Suprapubic skin (tissue), 3 donors: Measurements from ENCODE around the gene E2F1.

Experiments
- EP300 ChIP-seq: sonication (generic); formaldehyde crosslinking; IDR thresholded peaks from one replicate; pipeline ENCODE4 v1.6.1; 2017; ENCODE audit warnings: antibody characterized with exemption
- POLR2A ChIP-seq, 2 donors: fragments of 450-650 bp; IDR thresholded peaks; one replicate each; pipeline ENCODE4 v1.6.1; 2017; ENCODE audit warnings: antibody characterized with exemption in 2 of 2, mild to moderate bottlenecking in 2 of 2, moderate library complexity in 2 of 2
- TF ChIP-seq, protein P1 (sequence below), 2 donors: fragments of 200-600 bp in 1 of 2; fragments of 450-650 bp in 1 of 2; sonication (generic) in 1 of 2; IDR thresholded peaks; one replicate each; pipeline ENCODE4 v1.5.1; 2016 to 2019; ENCODE audit warnings: antibody characterized with exemption in 2 of 2, mild to moderate bottlenecking in 1 of 2, moderate library complexity in 1 of 2

DNA sequence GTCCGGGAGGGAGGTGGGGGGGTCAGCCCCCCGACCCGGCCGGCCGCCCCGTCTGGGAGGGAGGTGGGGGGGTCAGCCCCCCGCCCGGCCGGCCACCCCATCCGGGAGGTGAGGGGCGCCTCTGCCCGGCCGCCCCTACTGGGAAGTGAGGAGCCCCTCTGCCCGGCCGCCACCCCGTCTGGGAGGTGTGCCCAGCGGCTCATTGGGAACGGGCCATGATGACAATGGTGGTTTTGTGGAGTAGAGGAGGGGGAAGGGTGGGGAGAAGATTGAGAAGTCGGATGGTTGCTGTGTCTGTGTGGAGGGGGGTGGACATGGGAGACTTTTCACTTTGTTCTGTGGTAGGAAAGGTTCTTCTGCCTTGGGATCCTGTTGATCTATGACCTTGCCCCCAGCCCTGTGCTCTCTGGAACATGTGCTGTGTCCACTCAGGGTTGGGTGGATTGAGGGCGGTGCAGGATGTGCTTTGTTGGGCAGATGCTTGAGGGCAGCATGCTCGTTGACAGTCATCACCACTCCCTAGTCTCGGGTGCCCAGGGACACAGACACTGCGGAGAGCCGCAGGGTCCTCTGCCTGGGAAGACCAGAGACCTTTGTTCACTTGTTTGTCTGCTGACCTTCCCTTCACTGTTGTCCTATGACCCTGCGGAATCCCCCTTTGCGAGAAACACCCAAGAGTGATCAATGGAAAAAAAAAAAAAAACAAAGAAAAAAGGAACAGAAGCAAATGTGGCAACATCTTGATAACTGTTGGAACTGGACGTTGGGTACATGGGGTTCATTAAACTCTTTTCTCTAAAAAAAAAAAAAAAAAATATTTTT is 15.7 kb upstream of the E2F1 start:
- TF ChIP-seq, protein P1, sequence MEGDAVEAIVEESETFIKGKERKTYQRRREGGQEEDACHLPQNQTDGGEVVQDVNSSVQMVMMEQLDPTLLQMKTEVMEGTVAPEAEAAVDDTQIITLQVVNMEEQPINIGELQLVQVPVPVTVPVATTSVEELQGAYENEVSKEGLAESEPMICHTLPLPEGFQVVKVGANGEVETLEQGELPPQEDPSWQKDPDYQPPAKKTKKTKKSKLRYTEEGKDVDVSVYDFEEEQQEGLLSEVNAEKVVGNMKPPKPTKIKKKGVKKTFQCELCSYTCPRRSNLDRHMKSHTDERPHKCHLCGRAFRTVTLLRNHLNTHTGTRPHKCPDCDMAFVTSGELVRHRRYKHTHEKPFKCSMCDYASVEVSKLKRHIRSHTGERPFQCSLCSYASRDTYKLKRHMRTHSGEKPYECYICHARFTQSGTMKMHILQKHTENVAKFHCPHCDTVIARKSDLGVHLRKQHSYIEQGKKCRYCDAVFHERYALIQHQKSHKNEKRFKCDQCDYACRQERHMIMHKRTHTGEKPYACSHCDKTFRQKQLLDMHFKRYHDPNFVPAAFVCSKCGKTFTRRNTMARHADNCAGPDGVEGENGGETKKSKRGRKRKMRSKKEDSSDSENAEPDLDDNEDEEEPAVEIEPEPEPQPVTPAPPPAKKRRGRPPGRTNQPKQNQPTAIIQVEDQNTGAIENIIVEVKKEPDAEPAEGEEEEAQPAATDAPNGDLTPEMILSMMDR (IDR thresholded peaks at IDR 0.05): no peak
- no peak for TF ChIP-seq POLR2A (IDR thresholded peaks at IDR 0.05)
- TF ChIP-seq EP300: no peak
